Choroid plexus epithelial cell (primary cell): ENCODE results near the gene PAPSS2.
"Not testable (repeated sequence)": the region's sequence is repeated elsewhere in the genome, so short reads cannot be mapped to it uniquely, and the experiment has no call there.

Source experiments
- DNase-seq: peaks from one replicate; pipeline ENCODE4 v3.0.0-alpha.2; 2010; ENCODE audit warnings: low read depth
- H3K4me3 ChIP-seq: 2 replicates; pipeline ENCODE4 v1.5.1; 2011; ENCODE audit warnings: low read depth, mild to moderate bottlenecking, control low read depth, low read length, moderate library complexity
- TF ChIP-seq, protein P1 (sequence below): conservative IDR thresholded peaks from 2 replicates; pipeline ENCODE4 v1.5.1; 2011; ENCODE audit warnings: low read depth, mild to moderate bottlenecking, control low read depth, inconsistent platforms, low read length, moderate library complexity

The PAPSS2 gene

GRCh38 chr10:87642988-87643387, 16.7 kb upstream of the PAPSS2 start:
- no peak overlapping the region for H3K4me3 ChIP-seq

GRCh38 chr10:87643920-87644319, 15.8 kb upstream of the PAPSS2 start:
- H3K4me3 ChIP-seq: no peak overlapping the region
- TF ChIP-seq, protein P1, sequence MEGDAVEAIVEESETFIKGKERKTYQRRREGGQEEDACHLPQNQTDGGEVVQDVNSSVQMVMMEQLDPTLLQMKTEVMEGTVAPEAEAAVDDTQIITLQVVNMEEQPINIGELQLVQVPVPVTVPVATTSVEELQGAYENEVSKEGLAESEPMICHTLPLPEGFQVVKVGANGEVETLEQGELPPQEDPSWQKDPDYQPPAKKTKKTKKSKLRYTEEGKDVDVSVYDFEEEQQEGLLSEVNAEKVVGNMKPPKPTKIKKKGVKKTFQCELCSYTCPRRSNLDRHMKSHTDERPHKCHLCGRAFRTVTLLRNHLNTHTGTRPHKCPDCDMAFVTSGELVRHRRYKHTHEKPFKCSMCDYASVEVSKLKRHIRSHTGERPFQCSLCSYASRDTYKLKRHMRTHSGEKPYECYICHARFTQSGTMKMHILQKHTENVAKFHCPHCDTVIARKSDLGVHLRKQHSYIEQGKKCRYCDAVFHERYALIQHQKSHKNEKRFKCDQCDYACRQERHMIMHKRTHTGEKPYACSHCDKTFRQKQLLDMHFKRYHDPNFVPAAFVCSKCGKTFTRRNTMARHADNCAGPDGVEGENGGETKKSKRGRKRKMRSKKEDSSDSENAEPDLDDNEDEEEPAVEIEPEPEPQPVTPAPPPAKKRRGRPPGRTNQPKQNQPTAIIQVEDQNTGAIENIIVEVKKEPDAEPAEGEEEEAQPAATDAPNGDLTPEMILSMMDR: no peak
- DNase-seq: no peak

More at GRCh38 chr10:87642988-87643387, 16.7 kb upstream of the PAPSS2 start:
- no peak for DNase-seq
- TF ChIP-seq, protein P1: no peak

DNA sequence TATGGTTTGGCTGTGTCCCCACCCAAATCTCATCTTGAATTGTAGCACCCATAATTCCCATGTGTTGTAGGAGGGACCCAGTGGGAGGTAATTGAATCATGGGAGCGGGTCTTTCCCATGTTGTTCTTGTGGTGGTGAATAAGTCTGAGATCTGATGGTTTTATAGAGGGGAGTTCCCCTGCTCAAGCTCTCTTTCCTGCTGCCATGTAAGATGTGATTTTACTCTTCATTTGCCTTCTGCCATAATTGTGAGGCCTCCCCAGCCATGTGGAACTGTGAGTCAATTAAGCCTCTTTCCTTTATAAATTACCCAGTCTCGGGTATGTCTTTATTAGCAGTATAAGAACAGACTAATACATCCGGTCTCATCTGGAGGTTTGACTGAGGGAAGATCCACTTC, 15.2 kb upstream of the PAPSS2 start:
- not testable (repeated sequence) for H3K4me3 ChIP-seq, DNase-seq

DNA sequence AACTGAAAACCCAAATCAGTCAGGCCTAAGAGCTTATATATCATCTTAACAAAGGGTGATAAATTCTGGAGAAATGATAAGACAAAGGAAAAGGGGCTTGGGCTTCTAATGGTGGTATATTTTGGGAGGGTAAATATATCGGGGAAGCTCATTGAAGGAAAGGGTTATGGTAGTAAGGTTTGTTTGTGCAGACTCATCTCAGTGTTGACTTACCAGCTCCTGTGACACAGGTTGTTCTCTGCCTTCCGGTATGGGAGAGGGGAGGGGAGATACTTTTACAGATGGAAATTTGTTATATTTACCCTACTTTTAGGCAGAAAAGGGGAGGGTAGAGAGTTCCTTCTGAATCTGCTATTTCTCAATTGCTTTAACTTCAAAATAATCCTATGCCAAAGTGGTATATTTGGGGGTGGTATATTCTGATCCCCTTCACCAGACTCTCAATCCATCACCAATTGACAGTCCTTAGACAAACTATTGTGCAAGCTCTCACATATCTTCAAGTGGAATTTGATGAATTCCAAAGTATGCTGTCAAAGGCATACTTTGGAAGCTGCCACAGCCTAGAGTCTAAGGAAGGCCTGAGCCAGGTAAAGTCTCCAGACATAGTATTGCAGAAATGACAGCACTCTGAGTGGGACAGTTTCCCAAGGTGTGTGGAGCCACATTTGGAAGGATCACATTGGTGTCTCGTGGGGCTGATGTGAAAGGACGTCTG, 13.3 kb upstream of the PAPSS2 start:
- DNase-seq: no peak

GRCh38 chr10:87646935-87647334, 12.7 kb upstream of the PAPSS2 start:
- no peak for DNase-seq
- TF ChIP-seq, protein P1: no peak
- no peak overlapping the region for H3K4me3 ChIP-seq

More for the DNA sequence above, 13.3 kb upstream of the PAPSS2 start:
- TF ChIP-seq, protein P1: no peak
- H3K4me3 ChIP-seq: no peak overlapping the region

- no peak for DNase-seq
- H3K4me3 ChIP-seq: no peak overlapping the region
- TF ChIP-seq, protein P1: no peak
These were observed 8.7 kb upstream of the PAPSS2 start for GRCh38 chr10:87650838-87651589.

- H3K4me3 ChIP-seq: no peak overlapping the region
- no peak for DNase-seq
- TF ChIP-seq, protein P1: no peak
These were observed 7.9 kb upstream of the PAPSS2 start for GRCh38 chr10:87651801-87652200.
